K562 (cell line): Measurements from ENCODE around the gene VMP1. TPM values are rescaled to one million over a fixed set of nuclear protein-coding genes. Genes with fewer than 3 reads are reported as not detected.
A peak's percentile ranks its signal among the peaks of the same experiment; 100 is the strongest.

Experiments
- ARID3A ChIP-seq: IDR thresholded peaks from 2 replicates; pipeline ENCODE4 v1.6.1; 2012; ENCODE audit warnings: low read depth, low read length, improper control_type of control experiment, borderline replicate concordance
- ASH1L ChIP-seq: fragments of 450-650 bp; IDR thresholded peaks from 2 replicates; pipeline ENCODE4 v1.6.1; 2018; ENCODE audit warnings: borderline replicate concordance, mild to moderate bottlenecking, low read depth; ENCODE audit not compliant: partially characterized antibody
- CHD2 ChIP-seq: IDR thresholded peaks from 2 replicates; pipeline ENCODE4 v1.6.1; 2011; ENCODE audit warnings: low read depth, low read length
- DPF2 ChIP-seq: fragments of 450-650 bp; IDR thresholded peaks from 2 replicates; pipeline ENCODE4 v1.6.1; 2016
- ELF1 ChIP-seq: fragments of 200-800 bp; sonication (Bioruptor generic); IDR thresholded peaks from 2 replicates; pipeline ENCODE4 v1.6.1; 2016; ENCODE audit warnings: missing genetic modification characterization, missing compliant biosample characterization
- FOXM1 ChIP-seq, 2 experiments: fragments of 450-650 bp in 1 of 2; sonication (generic) in 1 of 2; formaldehyde crosslinking in 1 of 2; IDR thresholded peaks; 2 replicates each; pipeline versions ENCODE4 v1.6.1 to v1.9.0; 2017 to 2022; ENCODE audit warnings: low read depth in 2 of 2, mild to moderate bottlenecking in 2 of 2, missing genetic modification reagents in 1 of 2, moderate library complexity in 1 of 2
- HCFC1 ChIP-seq: IDR thresholded peaks from 2 replicates; pipeline ENCODE4 v1.6.1; 2012; ENCODE audit warnings: low read depth, low read length, improper control_type of control experiment
- HINFP ChIP-seq: fragments of 450-650 bp; conservative IDR thresholded peaks from 2 replicates; pipeline ENCODE4 v1.6.1; 2016; ENCODE audit warnings: missing genetic modification characterization, low read depth, mild to moderate bottlenecking, control low read depth, missing compliant biosample characterization
- JUND ChIP-seq, 2 experiments: IDR thresholded peaks; 2 replicates in 1 of 2; 3 replicates in 1 of 2; pipeline ENCODE4 v1.6.1; 2011; ENCODE audit warnings: borderline replicate concordance in 2 of 2, low read depth in 2 of 2, low read length in 2 of 2, improper control_type of control experiment in 1 of 2, missing biosample characterization in 1 of 2, missing genetic modification characterization in 1 of 2, missing genetic modification reagents in 1 of 2
- KLF16 ChIP-seq: IDR thresholded peaks from 2 replicates; pipeline ENCODE4 v1.6.1; 2016; ENCODE audit warnings: antibody characterized with exemption
- L3MBTL2 ChIP-seq: fragments of 450-650 bp; IDR thresholded peaks from 2 replicates; pipeline ENCODE4 v1.6.1; 2016; ENCODE audit warnings: mild to moderate bottlenecking, moderate library complexity
- LEF1 ChIP-seq: fragments of 450-650 bp; IDR thresholded peaks from 2 replicates; pipeline ENCODE4 v1.6.1; 2016; ENCODE audit warnings: mild to moderate bottlenecking
- MAFK ChIP-seq: IDR thresholded peaks from 2 replicates; pipeline ENCODE4 v1.6.1; 2011; ENCODE audit warnings: low read length, improper control_type of control experiment
- NBN ChIP-seq: fragments of 450-650 bp; IDR thresholded peaks from 2 replicates; pipeline ENCODE4 v1.6.1; 2016; ENCODE audit warnings: low read depth, mild to moderate bottlenecking
- POLR2AphosphoS5 ChIP-seq: IDR thresholded peaks from 2 replicates; pipeline ENCODE4 v1.6.1; 2011; ENCODE audit warnings: mild to moderate bottlenecking, low read depth, low read length, moderate library complexity; ENCODE audit not compliant: control insufficient read depth, insufficient read depth
- RB1 ChIP-seq: fragments of 450-650 bp; IDR thresholded peaks from 2 replicates; pipeline ENCODE4 v1.6.1; 2017; ENCODE audit warnings: low read depth, mild to moderate bottlenecking
- RFX1 ChIP-seq: fragments of 450-650 bp; IDR thresholded peaks from 2 replicates; pipeline ENCODE4 v1.6.1; 2016; ENCODE audit warnings: mild to moderate bottlenecking, moderate library complexity
- STAG1 ChIP-seq: sonication (generic); formaldehyde crosslinking; IDR thresholded peaks from 2 replicates; pipeline ENCODE4 v1.5.0; 2020; ENCODE audit warnings: missing genetic modification reagents, borderline replicate concordance
- YBX1 ChIP-seq: fragments of 450-650 bp; IDR thresholded peaks from 2 replicates; pipeline ENCODE4 v1.7.1; 2016; ENCODE audit warnings: mild to moderate bottlenecking
- ZFP1 ChIP-seq: fragments of 450-650 bp; formaldehyde crosslinking; IDR thresholded peaks from 2 replicates; pipeline ENCODE4 v1.4.0; 2020; ENCODE audit warnings: mild to moderate bottlenecking, mixed read lengths
- ZNF140 ChIP-seq: fragments of 250-450 bp; sonication (Bioruptor Pico); IDR thresholded peaks from 2 replicates; pipeline ENCODE4 v1.8.0; 2021; ENCODE audit warnings: moderate library complexity, mild to moderate bottlenecking, inconsistent platforms
- ZNF324 ChIP-seq: fragments of 250-450 bp; sonication (Bioruptor Pico); IDR thresholded peaks from 2 replicates; pipeline ENCODE4 v1.4.0; 2020; ENCODE audit warnings: mild to moderate bottlenecking
- polyA plus RNA-seq, 8 experiments: library from polyadenylated mRNA; depleted of rRNA in 4 of 8; stranded (reverse) in 5 of 8; unstranded in 3 of 8; fragments of >200 nt; fragmentation: Nextera tagmentation in 2 of 8; fragmentation: Illumina TruSeq in 1 of 8; extraction: Ambion mirVana in 2 of 8; extraction: Trizol in 1 of 8; gene quantifications; 2 replicates each; pipeline versions ENCODE4 v1.2.1 to v1.2.3, GENCODE V29; 2011 to 2014; ENCODE audit warnings: inconsistent platforms in 1 of 8, missing spikeins in 1 of 8
- total RNA-seq, 7 experiments: library from RNA; depleted of rRNA in 6 of 7; stranded (reverse); fragments of >200 nt in 6 of 7; fragmentation: Illumina TruSeq in 2 of 7; extraction: Trizol in 2 of 7; gene quantifications; 2 replicates each; pipeline versions ENCODE4 v1.2.1 to v1.2.3, GENCODE V29; 2011 to 2021; ENCODE audit warnings: low replicate concordance in 1 of 7
- TF ChIP-seq, protein P1 (sequence below): sonication (generic); formaldehyde crosslinking; IDR thresholded peaks from 2 replicates; pipeline ENCODE4 v1.8.1; 2022; ENCODE audit warnings: missing genetic modification reagents
- TF ChIP-seq, protein P2 (sequence below): fragments of 450-650 bp; IDR thresholded peaks from one replicate; pipeline ENCODE4 v1.6.1; 2018; ENCODE audit warnings: mild to moderate bottlenecking, moderate library complexity; ENCODE audit not compliant: partially characterized antibody

The VMP1 gene
- total and polyA plus RNA-seq, 9 of the 15 experiments (the other 6 are each of a cell fraction or from before 2014, with no cell fraction given): 123 to 304 (median 151) TPM

DNA sequence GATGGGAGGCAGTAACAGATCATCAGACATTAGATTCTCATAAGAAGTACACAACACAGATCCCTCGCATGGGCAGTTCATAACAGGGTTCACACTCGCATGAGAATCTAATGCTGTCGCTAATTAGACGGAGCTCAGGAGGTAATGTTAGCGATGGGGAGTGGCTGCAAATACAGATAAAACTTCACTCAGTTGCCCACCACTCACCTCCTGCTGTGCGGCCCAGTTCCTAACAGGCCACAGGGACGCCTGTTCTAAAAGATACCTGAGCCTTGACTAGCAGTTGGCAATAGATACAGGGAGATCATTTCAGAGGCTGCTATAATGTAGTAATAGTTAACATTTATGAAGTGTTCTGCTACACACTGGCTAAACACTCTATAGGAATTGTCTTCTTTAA lies 5.2 kb upstream of the VMP1 start (continued):
- TF ChIP-seq STAG1 (CRISPR knock-in tag): no peak
- peak; percentile 44; the same call in 1 of the 2 replicates for TF ChIP-seq ARID3A
- TF ChIP-seq, protein P1, sequence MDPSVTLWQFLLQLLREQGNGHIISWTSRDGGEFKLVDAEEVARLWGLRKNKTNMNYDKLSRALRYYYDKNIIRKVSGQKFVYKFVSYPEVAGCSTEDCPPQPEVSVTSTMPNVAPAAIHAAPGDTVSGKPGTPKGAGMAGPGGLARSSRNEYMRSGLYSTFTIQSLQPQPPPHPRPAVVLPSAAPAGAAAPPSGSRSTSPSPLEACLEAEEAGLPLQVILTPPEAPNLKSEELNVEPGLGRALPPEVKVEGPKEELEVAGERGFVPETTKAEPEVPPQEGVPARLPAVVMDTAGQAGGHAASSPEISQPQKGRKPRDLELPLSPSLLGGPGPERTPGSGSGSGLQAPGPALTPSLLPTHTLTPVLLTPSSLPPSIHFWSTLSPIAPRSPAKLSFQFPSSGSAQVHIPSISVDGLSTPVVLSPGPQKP: no peak
- TF ChIP-seq KLF16: peak; percentile 88
- no peak for TF ChIP-seq HCFC1
- no peak for TF ChIP-seq ELF1 (tag)
- TF ChIP-seq DPF2: peak; percentile 91
- TF ChIP-seq, protein P2, sequence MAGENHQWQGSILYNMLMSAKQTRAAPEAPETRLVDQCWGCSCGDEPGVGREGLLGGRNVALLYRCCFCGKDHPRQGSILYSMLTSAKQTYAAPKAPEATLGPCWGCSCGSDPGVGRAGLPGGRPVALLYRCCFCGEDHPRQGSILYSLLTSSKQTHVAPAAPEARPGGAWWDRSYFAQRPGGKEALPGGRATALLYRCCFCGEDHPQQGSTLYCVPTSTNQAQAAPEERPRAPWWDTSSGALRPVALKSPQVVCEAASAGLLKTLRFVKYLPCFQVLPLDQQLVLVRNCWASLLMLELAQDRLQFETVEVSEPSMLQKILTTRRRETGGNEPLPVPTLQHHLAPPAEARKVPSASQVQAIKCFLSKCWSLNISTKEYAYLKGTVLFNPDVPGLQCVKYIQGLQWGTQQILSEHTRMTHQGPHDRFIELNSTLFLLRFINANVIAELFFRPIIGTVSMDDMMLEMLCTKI: no peak
- no peak for TF ChIP-seq MAFK
- peak; percentile 96 for TF ChIP-seq POLR2AphosphoS5
- TF ChIP-seq YBX1: no peak
- TF ChIP-seq RB1: no peak
- TF ChIP-seq CHD2: no peak
- no peak for TF ChIP-seq ZFP1
- no peak for TF ChIP-seq ASH1L
- peak; percentile 71 for TF ChIP-seq FOXM1 (IDR thresholded peaks at IDR 0.05; ENCODE audit: low read depth)
- no peak for TF ChIP-seq FOXM1 (CRISPR knock-in tag; IDR thresholded peaks at IDR 0.05; ENCODE audit: low read depth)
- peak; percentile 22; the same call in 1 of the 2 replicates for TF ChIP-seq L3MBTL2
- no peak for TF ChIP-seq ZNF140 (CRISPR knock-in tag)
- no peak; the same call in 1 of the 2 replicates for TF ChIP-seq RFX1
- 0 out of 2 replicates have a peak, but pooled peaks have one; percentile 36 for TF ChIP-seq NBN
- TF ChIP-seq LEF1: 0 out of 2 replicates have a peak, but pooled peaks have one; percentile 47
- 0 out of 2 replicates have a peak, but pooled peaks have one; percentile 10 for TF ChIP-seq JUND (IDR thresholded peaks at IDR 0.05; ENCODE audit: borderline replicate concordance, low read depth, low read length)
- TF ChIP-seq JUND (tag; IDR thresholded peaks at IDR 0.05; ENCODE audit: borderline replicate concordance, low read depth, low read length): no peak
- no peak for TF ChIP-seq HINFP (tag)
- TF ChIP-seq ZNF324: no peak
